SK-N-SH (cell line): ENCODE measurements around the gene AP4E1. TPM values are rescaled to one million over a fixed set of nuclear protein-coding genes. Genes with fewer than 3 reads are reported as not detected.

Experiments
- CTCF ChIA-PET: fragments of 300-600, 350-600 bp; formaldehyde crosslinking; extraction: SDS; loops from one replicate; lab custom pipeline; 2021; lab: Yijun Ruan, JAX
- POLR2A ChIA-PET: fragments of 350-600 bp; sonication (Branson Sonifier 250); formaldehyde crosslinking; extraction: SDS; loops from one replicate; lab custom pipeline; 2020; ENCODE audit warnings: antibody characterized with exemption, inconsistent platforms; lab: Yijun Ruan, JAX
- DNase-seq: peaks from one replicate; pipeline ENCODE4 v3.0.0; 2012
- H2AFZ ChIP-seq: fragments of 200-600 bp; sonication (generic); 2 replicates; pipeline ENCODE4 v1.8.1; 2016; ENCODE audit warnings: antibody characterized with exemption, mild to moderate bottlenecking, low read depth
- H3F3A ChIP-seq: fragments of 200-600 bp; sonication (generic); replicated peaks from 2 replicates; pipeline ENCODE3; 2016; ENCODE audit warnings: antibody characterized with exemption, mild to moderate bottlenecking; ENCODE audit not compliant: insufficient read depth
- H3K27ac ChIP-seq, 2 experiments: fragments of 200-500 bp in 1 of 2; fragments of 200-600 bp in 1 of 2; sonication (Bioruptor generic) in 1 of 2; sonication (generic), shearing (Covaris generic) in 1 of 2; 2 replicates each; pipeline versions ENCODE4 v1.5.1 to v1.6.1; 2014 to 2016; ENCODE audit warnings: low read depth in 2 of 2, inconsistent platforms in 1 of 2, low read length in 1 of 2, mild to moderate bottlenecking in 1 of 2, mixed read lengths in 1 of 2
- H3K27me3 ChIP-seq: fragments of 200-600 bp; sonication (generic), shearing (Covaris generic); 2 replicates; pipeline ENCODE4 v1.6.1; 2016; ENCODE audit warnings: mixed run types; ENCODE audit not compliant: insufficient read depth
- H3K36me3 ChIP-seq, 2 experiments: fragments of 200-500 bp in 1 of 2; fragments of 200-600 bp in 1 of 2; sonication (Bioruptor generic) in 1 of 2; sonication (generic) in 1 of 2; replicated peaks in 1 of 2; 2 replicates each; pipeline versions ENCODE3 to v1.5.1; 2014 to 2016; ENCODE audit warnings: low read length in 1 of 2, mild to moderate bottlenecking in 1 of 2; ENCODE audit not compliant: insufficient read depth in 2 of 2, control insufficient read depth in 1 of 2
- H3K4me1 ChIP-seq, 2 experiments: fragments of 200-500 bp in 1 of 2; fragments of 200-600 bp in 1 of 2; sonication (Bioruptor generic) in 1 of 2; sonication (generic), shearing (Covaris generic) in 1 of 2; 2 replicates each; pipeline versions ENCODE4 v1.5.1 to v1.6.1; 2014 to 2016; ENCODE audit warnings: low read depth in 1 of 2, low read length in 1 of 2, mixed run types in 1 of 2; ENCODE audit not compliant: insufficient read depth in 2 of 2, control insufficient read depth in 1 of 2
- H3K4me2 ChIP-seq: fragments of 200-600 bp; sonication (generic), shearing (Covaris generic); 2 replicates; pipeline ENCODE4 v1.6.1; 2017; ENCODE audit warnings: mixed run types
- H3K4me3 ChIP-seq, 2 experiments: fragments of 200-500 bp in 1 of 2; fragments of 200-600 bp in 1 of 2; sonication (Bioruptor generic) in 1 of 2; sonication (generic), shearing (Covaris generic) in 1 of 2; 2 replicates each; pipeline versions ENCODE4 v1.5.1 to v1.8.1; 2014 to 2016; ENCODE audit warnings: low read depth in 2 of 2, inconsistent platforms in 1 of 2, low read length in 1 of 2, mild to moderate bottlenecking in 1 of 2, mixed read lengths in 1 of 2, moderate library complexity in 1 of 2
- H3K79me2 ChIP-seq: fragments of 200-600 bp; sonication (generic); 2 replicates; pipeline ENCODE4 v1.8.1; 2017; ENCODE audit warnings: mild to moderate bottlenecking; ENCODE audit not compliant: insufficient read depth
- H3K9ac ChIP-seq: fragments of 200-600 bp; sonication (generic); 2 replicates; pipeline ENCODE4 v1.6.1; 2017; ENCODE audit warnings: mixed run types
- H3K9me2 ChIP-seq: fragments of 200-600 bp; sonication (generic); 2 replicates; pipeline ENCODE4 v1.6.1; 2017; ENCODE audit warnings: mixed run types
- H3K9me3 ChIP-seq: fragments of 200-600 bp; sonication (generic); 2 replicates; pipeline ENCODE4 v1.6.1; 2017; ENCODE audit warnings: mixed run types, mild to moderate bottlenecking, moderate library complexity
- H4K20me1 ChIP-seq: fragments of 200-600 bp; sonication (generic); 2 replicates; pipeline ENCODE4 v1.6.1; 2017; ENCODE audit warnings: mild to moderate bottlenecking, mixed run types; ENCODE audit not compliant: insufficient read depth
- CHD2 ChIP-seq: fragments of 150-350 bp; IDR thresholded peaks from 2 replicates; pipeline ENCODE4 v1.6.1; 2018; ENCODE audit warnings: low read length; ENCODE audit not compliant: partially characterized antibody
- CTCF ChIP-seq: fragments of 200-600 bp; sonication (generic); IDR thresholded peaks from 2 replicates; pipeline ENCODE4 v1.6.1; 2017; ENCODE audit warnings: antibody characterized with exemption, mild to moderate bottlenecking, moderate library complexity
- ELF1 ChIP-seq: IDR thresholded peaks from 2 replicates; pipeline ENCODE4 v1.4.0; 2012
- FOSL2 ChIP-seq: IDR thresholded peaks from 2 replicates; pipeline ENCODE4 v1.4.0; 2012; ENCODE audit warnings: low read depth, mild to moderate bottlenecking, moderate library complexity, borderline replicate concordance
- FOXM1 ChIP-seq: IDR thresholded peaks from 2 replicates; pipeline ENCODE4 v1.4.0; 2012; ENCODE audit warnings: low read depth, mild to moderate bottlenecking
- GABPA ChIP-seq: IDR thresholded peaks from 2 replicates; pipeline ENCODE4 v1.4.0; 2012; ENCODE audit warnings: low read depth, mild to moderate bottlenecking
- GATA2 ChIP-seq: sonication (generic); formaldehyde crosslinking; IDR thresholded peaks from 2 replicates; pipeline ENCODE4 v1.5.0; 2020; ENCODE audit warnings: mild to moderate bottlenecking, missing genetic modification reagents
- JUND ChIP-seq: IDR thresholded peaks from 2 replicates; pipeline ENCODE4 v1.4.0; 2012
- MEF2A ChIP-seq: IDR thresholded peaks from 2 replicates; pipeline ENCODE4 v1.4.0; 2012; ENCODE audit warnings: low read depth, borderline replicate concordance
- MXI1 ChIP-seq: IDR thresholded peaks from 2 replicates; pipeline ENCODE4 v1.6.1; 2012; ENCODE audit warnings: mild to moderate bottlenecking, low read depth, low read length, improper control_type of control experiment
- RCOR1 ChIP-seq: fragments of 150-350 bp; IDR thresholded peaks from 2 replicates; pipeline ENCODE4 v1.6.1; 2017; ENCODE audit warnings: antibody characterized with exemption, low read length
- REST ChIP-seq: IDR thresholded peaks from 2 replicates; pipeline ENCODE4 v1.6.1; 2012; ENCODE audit warnings: mild to moderate bottlenecking, low read depth, low read length, moderate library complexity
- RFX5 ChIP-seq: IDR thresholded peaks from 2 replicates; pipeline ENCODE4 v1.6.1; 2012; ENCODE audit warnings: mild to moderate bottlenecking, improper control_type of control experiment, low read length
- SIN3A ChIP-seq: IDR thresholded peaks from 2 replicates; pipeline ENCODE4 v1.6.1; 2012; ENCODE audit warnings: low read depth, mild to moderate bottlenecking, low read length, moderate library complexity, borderline replicate concordance
- SMC3 ChIP-seq: IDR thresholded peaks from 2 replicates; pipeline ENCODE4 v1.6.1; 2012; ENCODE audit warnings: low read depth, low read length, improper control_type of control experiment
- TAF1 ChIP-seq: IDR thresholded peaks from 2 replicates; pipeline ENCODE4 v1.6.1; 2012; ENCODE audit warnings: low read depth, mild to moderate bottlenecking, low read length, moderate library complexity, borderline replicate concordance
- TCF12 ChIP-seq: IDR thresholded peaks from 2 replicates; pipeline ENCODE4 v1.4.0; 2012
- YY1 ChIP-seq: IDR thresholded peaks from 2 replicates; pipeline ENCODE4 v1.4.0; 2012; ENCODE audit warnings: low read depth, mild to moderate bottlenecking
- WGBS: methylation state at CpG from one replicate; pipeline ENCODE4 v1.1.6; 2017; ENCODE audit warnings: low lambda C conversion rate; 5-methylcytosine and 5-hydroxymethylcytosine counted together
- polyA plus RNA-seq, 3 experiments: library from polyadenylated mRNA; depleted of rRNA; stranded (reverse); fragments of >200 nt; gene quantifications; 2 replicates each; pipeline ENCODE4 v1.2.3, GENCODE V29; 2012

Gene AP4E1
- polyA plus RNA-seq, 1 of the 3 experiments (the other 2 are of a cell fraction), result 1.6 TPM

- Histone ChIP-seq H3K4me1 (no peaks in the 10 kb centered on the region), H3K9ac (no peak overlapping the region), H3F3A (no peaks in the 10 kb centered on the region), H3K4me2 (no peak overlapping the region), H3K27me3 (no peaks in the 10 kb centered on the region), H3K4me3 (no peak overlapping the region), H3K9me2 (no peaks in the 10 kb centered on the region), H3K36me3 (no peaks in the 10 kb centered on the region), H4K20me1 (no peaks in the 10 kb centered on the region), H3K79me2 (no peaks in the 10 kb centered on the region), H2AFZ (no peak overlapping the region), H3K9me3 (no peaks in the 10 kb centered on the region), H3K27ac (no peak overlapping the region)
- POLR2A ChIA-PET, result no interaction called here
- DNase-seq, result no peak
- WGBS, result 33% methylated on average over 1 of the region's 1 CpG
- no peak for TF ChIP-seq FOSL2
- no peak for TF ChIP-seq REST
- TF ChIP-seq RFX5, result no peak
- TF ChIP-seq TCF12, result no peak
- no peak for TF ChIP-seq ELF1
- no peak for TF ChIP-seq SMC3
- TF ChIP-seq TAF1, result no peak
- no peak for TF ChIP-seq YY1
- no peak for TF ChIP-seq MXI1
- no peak for TF ChIP-seq CTCF
- TF ChIP-seq SIN3A, result no peak
- TF ChIP-seq RCOR1, result no peak
- no peak for TF ChIP-seq MEF2A
- TF ChIP-seq GABPA, result no peak
- no peak for TF ChIP-seq FOXM1
- TF ChIP-seq CHD2, result no peak
- TF ChIP-seq GATA2 (CRISPR knock-in tag), result no peak
- no peak for TF ChIP-seq JUND
- CTCF ChIA-PET, result interaction anchor here (1.4 kb wide), 1 partner anchor 17 kb away, joined by 3 read pairs; no protein-coding TSS in a partner anchor
Measured at GRCh38 chr15:51053571-51053970, 145.1 kb downstream of the AP4E1 start.
